GM18858 (cell line): ENCODE data around the gene DAW1.
A peak's percentile ranks its signal among the peaks of the same experiment; 100 is the strongest.

Experiments
- ATAC-seq: cut with Tn5 transposase; IDR thresholded peaks from one replicate; pipeline ENCODE4 v1.9.1; 2021; ENCODE audit not compliant: unreplicated experiment

The DAW1 gene

DNA sequence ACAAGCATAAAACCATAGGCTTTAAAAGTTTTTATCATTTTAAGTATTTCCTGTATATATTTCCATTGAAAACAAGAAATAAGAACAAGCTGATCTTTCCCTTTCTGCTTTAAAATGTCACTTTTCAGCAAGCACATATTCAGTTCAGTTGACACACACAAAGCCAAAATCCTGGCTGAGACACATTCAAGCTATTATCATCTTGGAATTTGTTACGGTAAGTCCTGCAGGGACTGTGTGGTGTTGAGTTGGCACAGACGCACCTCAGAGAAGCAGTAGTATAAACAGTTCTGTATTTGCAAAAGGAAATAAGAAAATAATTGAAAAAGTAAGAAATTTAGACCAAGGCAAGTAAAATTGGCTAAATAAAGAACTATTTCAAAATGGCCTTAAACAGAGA lies 10.4 kb upstream of the DAW1 start:
- no peak for ATAC-seq

DNA sequence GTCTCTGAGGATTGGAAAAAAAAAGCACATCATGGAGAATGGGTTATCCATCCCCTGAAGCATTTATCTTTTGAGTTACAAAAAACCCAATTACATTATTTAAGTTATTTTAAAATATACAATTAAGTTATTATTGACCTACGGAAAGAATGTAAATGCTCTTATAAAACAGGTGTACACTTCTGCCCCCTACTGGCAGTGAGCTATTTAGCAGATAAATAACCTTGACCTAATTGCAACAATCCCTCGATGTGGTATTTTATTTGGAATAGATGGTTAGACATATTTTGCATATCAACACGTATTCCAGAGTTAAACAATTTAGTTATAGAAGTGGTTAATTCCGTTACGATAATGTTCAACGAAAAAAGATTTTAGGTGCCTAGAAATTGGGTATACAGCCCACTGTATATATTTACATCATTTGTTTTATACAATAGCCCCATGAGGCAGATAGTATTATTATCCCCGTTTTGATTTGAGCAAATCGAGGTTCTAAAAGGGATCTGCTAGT lies 9.1 kb upstream of the DAW1 start:
- ATAC-seq: peak; percentile 58

DNA sequence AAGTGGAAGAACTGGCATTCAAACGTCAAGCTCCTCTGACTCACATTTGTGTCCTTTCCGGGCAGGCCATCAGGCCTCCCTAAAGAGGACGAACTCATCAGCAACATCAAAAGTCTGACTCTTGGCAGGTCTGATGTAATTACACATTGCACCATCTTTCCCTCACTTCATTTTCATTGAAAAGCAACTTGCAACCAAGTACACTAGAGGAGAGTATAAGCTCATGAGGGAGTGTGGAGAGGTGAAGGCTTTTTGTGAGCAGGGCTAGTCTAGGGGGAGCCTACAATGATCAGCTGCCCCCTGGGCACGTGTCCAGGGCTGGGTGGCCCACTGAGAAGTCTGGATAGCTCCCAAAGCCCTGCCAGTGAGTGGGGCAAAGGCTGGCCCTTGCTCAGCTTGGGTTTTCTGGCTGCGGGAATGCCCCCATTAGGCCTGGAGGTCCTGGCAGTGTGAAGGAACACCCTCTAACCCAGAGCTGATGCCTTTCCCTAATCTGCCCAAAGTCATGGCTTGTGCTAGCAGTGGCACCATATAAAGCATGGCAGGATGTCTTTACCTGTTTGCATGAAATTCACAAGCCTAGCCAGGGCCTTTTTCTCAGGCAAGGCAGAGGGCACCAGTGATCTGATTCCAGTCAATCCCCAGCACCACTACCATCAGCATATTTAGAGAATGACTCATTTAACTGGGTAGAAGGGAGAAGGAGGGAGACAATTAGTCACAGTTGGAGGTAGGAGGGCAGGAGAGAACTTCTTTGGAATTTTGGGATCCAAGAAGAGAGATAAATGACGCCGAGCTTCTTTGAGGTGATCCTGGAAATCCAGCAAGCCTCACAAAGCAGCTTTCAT lies 8.5 kb upstream of the DAW1 start:
- no peak for ATAC-seq

DNA sequence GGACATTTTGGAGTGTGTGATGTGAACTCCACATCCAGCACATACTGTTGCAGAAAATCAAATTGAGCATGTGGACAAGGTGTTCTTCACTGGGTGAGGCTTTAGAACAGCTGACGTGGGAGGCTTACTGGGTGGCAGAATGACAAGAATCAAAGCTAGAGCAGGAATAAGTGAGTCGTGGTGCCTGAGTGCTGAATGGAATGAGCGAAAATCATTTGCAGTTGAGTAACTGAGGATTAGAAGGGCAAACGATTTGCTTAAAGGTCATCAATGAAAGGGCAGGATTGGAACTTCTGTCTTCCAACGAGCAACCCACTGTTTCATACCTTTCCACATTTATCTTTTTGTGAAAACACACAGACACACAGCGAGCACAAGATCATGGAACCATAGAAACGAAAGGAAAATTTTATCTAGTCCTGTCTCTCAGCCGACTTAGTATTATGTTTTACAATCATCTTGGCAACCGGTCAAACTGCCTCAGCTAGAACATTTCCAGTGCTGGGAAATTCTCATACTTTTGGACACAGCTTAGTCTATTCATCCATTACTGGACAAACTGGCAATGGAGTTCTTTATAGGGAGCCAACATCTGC lies 7.2 kb upstream of the DAW1 start:
- no peak for ATAC-seq

DNA sequence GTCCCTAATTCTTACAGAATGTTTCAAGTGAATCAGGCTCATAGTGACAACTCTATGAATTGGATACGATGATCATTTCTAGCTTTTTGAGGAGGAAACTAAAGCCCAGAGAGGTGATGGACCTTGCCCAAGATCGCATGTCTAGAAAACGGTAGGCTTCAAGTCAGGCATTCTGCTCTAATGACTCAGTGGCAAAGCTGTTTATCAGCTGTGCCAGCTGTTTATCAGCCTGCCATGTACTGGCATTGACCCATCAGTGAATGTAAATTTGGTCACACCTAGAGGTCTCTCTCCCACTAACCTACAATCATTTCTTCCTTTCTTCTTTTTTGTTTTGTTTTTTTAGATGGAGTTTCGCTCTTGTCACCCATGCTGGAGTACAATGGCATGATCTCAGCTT lies 6.1 kb upstream of the DAW1 start:
- no peak for ATAC-seq

DNA sequence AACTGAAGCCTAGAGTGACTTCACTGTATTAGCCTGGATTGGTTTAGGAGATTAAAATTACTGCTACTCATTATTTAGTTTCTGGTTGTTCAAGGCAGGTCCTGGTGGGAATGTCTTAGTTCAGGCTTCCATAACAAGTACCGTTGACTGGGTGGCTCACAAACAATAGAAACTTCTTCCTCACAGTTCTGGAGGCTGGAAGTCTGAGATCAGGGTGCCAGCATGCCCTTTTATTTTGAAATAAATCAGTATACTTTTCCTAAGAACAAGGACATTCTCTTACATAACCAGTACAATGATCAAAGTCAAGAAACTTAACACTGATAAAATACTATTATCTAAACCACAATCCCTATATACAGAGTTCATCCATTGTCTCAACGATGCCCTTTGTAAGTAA lies 4.0 kb upstream of the DAW1 start:
- no peak for ATAC-seq

DNA sequence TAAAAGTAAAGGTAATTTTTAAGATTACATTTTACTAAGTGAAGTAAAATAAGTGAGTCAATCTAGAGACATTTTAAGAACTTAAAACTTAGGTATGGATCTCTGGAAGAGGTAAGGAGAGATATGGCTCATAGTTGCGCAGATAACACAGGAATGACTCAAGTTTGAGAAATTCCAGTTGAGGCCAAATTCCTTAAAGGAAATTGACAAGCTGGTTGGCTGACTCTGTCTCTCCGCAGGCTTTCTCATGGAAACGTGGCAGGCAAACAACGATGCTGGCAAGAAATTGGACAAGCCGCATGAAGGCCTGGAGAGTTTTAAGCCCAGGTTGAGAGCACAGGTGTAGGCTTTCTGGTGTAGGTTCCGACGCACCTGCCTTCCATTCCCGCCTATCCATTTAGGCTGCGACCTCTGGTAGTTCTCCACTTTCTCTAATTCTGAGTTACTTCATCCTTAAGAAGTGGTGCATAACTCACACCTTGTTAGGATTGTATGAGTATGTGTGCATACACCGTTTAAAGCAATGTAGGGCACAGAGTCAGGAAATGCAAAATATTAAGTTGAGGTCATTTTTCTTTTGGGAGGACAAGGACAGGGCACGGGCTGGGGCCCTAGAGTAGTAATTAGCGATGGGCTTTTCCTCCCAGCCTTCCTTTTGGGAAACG lies 589 bp upstream of the DAW1 start:
- no peak for ATAC-seq

DNA sequence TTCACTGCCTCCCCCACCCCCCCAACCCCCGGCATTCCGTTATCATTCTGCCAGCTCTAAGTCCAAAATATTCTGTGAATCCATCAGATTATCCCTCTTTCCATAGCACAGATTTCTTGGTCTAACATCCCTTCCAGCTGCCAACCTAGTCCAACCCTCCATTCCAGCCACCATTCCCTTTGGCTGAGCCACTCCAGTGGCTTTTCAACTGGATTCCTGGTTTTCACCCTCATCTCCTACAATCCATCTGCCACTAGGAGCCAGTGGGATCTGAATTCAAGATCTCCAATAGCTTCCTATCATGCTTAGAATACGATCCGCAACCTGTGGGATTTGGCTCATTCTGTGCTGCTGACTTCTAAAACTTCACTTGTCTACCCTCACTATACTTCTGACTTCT lies 1.2 kb downstream of the DAW1 start:
- ATAC-seq: no peak

DNA sequence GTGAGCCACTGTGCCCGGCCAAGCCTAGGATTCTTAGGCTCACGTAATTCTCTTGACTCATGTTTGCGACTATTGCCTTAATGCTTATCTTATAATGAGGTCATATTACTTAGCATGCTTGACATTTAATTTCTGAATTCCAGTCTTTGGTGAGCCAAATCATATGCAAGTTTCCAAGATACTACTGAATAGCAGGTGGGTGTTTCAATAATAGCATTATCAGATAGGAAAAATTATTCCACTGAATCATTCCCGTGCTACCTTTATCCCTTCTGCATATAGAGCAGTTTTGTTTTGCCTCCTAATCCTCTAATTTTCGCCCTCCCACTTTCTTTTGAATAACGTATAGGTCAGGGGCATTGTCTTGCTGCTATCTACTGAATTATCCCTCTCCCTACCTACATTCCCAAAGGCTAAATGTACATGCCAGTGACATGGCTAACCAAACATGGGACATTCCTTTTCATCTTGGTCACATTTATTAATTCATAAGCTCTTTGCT lies 4.9 kb downstream of the DAW1 start:
- no peak for ATAC-seq

DNA sequence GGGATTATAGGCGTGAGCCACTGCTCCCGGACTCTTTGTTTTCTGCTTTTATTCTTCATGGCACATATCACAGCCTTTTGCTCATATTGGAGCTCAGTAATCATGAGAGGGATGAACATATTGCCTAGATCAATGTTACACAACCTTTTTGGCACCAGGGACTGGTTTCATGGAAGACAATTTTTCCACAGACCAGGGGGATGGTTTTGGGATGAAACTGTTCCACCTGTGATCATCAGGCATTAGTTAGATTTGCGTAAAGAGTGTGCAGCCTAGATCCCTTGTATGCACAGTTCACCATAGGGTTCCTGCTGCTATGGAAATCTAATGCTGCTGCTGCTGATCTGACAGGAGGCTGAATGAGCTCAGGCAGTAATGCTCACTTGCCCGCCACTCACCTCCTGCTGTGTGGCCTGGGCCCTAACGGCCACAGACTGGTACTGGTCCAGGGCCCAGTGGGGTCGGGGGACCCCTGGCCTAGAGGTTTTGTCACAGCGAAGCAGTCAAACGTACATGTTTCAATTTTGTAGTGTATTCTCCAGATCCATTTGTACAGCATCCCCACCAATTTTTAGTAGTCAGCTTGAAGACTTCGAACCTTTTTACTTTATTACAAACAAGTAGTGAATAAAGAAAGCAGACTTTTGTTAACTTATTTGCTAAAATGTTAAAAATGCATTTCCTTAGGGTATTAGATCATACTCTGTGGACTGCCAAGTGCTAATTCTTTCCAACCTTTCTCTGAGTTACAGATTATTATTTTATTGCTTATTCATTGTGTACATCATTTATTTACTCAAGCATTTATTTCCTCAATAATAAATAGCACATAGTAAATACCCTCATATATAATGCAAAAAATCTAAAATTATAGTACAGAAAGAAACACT lies 6.2 kb downstream of the DAW1 start:
- ATAC-seq: no peak

DNA sequence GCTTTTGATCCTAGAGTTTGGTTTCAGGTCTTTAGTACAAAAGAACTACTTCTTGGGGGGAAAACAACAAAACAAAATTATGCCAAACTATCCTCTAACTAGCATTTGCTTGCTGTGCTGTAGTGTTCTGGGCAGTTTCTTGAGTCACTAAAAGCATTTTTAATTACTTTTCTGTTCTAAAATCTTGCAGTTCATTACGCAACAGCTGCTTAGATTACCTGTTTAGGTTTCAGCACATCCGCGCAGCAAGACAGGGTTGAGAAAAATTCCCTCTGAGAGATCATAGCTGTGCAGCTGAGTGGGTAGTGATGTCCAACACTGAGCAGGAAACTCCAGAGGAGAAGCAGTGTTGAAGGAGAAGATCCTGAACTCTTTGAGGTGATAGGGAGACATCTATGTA lies 9.0 kb downstream of the DAW1 start:
- no peak for ATAC-seq

DNA sequence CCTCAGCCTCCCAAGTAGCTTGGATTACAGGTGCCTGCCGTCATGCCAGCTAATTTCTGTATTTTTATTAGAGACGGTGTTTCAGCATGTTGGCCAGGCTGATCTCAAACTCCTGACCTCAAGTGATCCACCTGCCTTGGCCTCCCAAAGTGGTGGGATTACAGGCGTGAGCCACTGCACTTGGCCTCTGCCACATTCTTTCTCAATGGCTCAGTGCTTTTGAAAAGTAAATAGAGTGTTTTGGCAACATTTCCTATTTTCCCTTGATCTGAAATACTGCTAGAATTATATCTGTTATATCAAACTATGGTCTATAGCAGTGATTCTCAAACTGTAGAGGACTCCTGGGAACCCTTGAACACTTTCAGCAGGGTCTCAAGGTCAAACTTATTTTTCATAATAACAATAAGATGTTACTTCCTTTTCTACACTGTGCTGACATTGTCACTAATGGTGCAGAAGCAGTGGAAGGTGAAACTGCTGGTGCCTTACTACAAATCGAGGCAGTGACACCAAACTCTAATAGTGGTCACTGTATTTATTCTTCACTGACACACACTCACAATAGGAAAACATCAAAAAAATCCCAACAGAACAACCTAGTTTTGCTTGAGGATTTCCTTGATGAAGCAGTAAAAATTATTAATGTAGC lies 10.6 kb downstream of the DAW1 start:
- ATAC-seq: peak; percentile 86

DNA sequence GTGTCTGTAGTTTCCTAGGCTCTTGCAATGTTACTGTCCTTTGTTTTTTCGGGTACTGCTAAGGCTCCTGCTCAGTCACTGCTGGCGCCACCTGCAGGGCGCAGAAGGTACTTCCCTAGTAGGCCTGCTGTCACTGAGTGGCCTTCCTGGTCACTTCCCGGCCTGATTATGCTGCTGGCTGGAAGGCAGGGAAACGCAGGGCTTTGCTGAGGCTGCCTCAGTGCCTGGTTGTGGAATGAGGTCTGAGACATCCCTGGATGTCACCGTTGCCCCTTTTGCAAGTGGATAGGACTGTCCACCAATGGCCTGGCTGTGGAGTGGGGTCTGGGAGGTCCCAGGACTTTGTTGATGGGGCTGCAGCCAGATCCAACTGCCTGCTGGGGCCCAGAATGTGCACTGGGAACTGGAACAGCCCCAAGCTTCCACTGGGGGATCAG lies 13.1 kb downstream of the DAW1 start:
- ATAC-seq: peak; percentile 75

DNA sequence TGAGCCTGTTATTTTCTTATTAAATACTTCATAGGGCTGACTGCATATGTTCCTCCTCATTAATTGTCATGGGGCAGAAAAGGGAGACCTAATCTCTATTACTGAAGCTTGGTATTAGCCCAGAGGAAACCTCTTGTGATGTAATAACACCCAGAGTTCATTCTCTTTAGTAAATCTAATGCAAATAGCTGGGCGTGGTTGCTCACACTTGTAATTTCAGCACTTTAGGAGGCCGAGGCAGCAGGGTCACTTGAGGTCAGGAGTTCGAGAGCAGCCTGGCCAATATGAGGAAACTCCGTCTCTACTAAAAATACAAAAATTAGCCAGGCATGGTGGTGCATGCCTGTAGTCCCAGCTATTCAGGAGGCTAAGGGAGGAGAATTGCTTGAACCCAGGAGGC lies 14.7 kb downstream of the DAW1 start:
- no peak for ATAC-seq

DNA sequence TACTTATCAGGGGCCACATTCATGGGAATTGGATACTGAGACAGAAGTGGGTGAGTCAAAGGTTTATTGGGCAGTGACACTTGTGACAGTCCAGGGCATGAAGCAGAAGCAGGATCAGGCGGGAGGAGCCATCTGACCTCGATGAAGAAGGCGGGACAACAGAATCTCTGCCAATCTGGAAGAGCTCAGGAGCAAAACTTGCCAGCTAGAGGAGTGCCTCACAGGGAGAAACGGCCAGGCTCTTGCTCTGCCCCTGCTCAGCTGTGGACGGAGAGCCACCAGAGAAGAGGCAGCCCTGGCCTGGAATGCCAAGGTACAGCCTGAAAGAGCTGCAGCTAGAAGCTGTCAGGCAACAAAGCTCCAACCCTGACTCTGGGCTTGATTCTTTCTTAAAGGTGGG lies 16.9 kb downstream of the DAW1 start:
- no peak for ATAC-seq

DNA sequence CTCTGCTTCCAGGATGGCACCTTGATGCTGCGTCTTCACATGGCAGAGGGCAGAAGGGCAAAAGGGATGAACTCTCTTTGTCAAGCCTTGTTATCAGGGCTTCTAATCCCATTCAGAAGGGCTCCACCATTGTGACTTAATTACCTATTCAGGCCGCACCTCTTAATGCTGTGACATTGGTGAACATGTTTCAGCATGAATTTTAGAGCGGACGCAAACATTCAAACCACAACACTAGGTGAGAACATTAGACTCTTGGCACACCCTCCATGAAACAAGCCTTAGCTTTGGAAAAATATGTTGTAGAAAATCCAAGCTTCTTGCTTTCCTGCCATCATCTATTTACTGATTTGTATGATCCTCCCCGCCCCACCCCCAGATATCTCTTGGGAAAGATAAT lies 17.9 kb downstream of the DAW1 start:
- no peak for ATAC-seq

DNA sequence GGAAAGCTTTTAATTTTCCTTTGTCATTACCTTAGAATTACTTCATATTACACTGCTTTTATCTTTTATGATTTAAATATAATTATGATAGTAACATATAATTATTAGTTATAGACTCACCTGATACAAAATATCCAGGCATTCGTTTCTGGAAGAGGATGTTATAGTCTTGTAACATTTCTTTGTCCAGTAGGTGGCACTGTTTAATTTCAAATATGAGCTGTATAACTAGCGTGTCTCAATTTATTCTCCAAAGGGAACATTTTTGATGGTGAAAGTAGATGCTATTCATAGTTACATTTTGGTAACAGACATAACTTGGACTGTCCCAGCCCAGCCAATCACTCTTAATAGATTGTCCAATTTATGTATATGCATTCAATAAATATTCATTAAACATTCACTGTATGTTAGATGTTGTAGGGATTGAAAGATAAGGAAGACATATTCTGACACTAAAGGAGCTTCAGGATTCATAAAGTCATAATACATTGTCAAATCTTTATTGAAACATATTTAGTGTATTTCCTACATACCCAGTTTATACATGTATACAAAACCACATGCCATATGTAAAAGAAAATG lies 19.2 kb downstream of the DAW1 start:
- ATAC-seq: peak; percentile 85

DNA sequence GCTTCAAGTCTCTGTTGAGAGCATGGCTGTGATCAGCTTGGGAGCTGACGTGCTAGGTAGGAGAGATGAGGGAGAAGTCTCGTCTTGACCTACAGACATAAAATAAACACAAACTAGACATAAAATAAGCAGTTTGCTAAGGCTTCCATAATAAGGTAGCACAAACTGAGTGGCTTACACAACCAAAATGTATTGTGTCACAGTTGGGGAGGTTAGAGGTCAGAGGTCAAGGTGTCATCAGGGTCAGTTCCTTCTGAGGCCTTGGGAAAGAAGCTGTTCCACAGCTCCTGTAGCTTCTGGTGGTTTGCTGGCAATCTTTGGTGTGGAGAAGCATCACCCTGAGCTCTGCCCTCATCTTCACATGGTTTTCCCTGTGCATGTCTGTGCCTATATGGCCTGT lies 20.2 kb downstream of the DAW1 start:
- no peak for ATAC-seq

DNA sequence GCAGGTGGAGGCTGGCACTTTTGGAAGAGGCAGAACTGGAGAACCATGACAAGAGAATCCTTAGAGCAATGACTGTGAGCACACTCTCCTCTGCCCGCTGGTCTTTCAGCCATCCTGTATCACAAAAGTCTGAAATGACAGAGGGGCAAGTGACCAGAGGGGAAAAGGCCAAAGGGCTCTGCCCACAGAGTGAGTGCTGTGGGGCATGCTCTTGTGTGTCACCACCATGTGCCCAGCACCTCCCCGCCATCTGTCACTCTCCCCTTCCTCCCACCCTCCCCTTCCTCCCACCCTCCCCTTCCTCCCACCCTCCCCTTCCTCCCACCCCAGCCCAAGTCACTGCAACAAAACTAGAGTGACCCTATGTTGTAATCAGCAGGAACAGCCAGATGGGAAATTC lies 31.9 kb downstream of the DAW1 start:
- ATAC-seq: no peak

DNA sequence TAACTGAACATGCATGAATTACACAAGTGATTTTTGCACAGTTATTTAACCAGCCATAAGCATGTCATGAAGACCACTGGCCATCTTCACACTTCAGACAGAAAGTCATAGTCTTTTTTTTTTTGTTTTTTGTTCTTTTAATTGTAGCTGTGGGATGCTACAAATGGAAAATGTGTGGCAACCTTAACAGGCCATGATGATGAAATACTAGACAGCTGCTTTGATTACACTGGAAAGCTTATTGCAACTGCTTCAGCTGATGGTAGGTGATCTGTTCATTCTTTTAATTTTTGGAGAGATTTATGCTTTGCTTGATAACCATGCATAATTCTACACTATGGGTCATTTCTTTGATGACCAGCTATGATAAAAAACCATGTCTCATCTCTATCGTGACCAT lies 35.6 kb downstream of the DAW1 start:
- no peak for ATAC-seq
